Measurements from ENCODE around the gene PTPN14.

Gene PTPN14

DNA sequence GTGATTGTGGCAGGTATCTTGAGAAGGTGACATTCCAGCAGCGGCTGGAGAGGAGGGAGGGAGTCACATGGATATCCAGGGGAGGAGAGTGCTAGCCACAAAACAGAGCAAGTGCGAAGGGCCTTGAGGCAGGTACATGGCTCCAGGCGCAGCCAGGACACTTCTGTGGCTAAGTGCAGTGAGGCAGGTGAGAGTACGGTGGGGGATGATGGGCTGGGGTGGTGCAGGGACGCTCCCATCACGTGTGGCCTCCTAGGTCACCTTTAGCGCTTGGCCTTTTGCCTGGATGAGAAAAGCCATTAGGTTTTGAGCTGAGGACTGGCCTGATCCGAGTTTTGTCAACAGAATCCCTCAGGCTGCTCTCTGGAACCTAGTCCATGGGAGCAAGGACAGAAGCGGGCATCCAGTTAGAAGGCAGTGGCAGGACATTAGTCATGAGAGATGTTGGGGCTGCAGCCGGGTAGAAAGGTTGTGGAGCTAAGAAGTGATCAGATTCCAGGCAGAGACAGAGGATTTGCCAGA lies 238.8 kb downstream of the PTPN14 start:
- Histone ChIP-seq H3K27ac (ENCODE audit: low read depth, low read length) (no peak overlapping the region), H3K27me3 (ENCODE audit: insufficient read depth, low read length) (no peaks in the 10 kb centered on the region), H3K4me3 (ENCODE audit: low read depth, low read length) (no peak overlapping the region), H3K79me2 (ENCODE audit: control insufficient read depth, insufficient read depth, low read length, unreplicated experiment) (no peaks in the 10 kb centered on the region), H3K36me3 (ENCODE audit: insufficient read depth, low read length) (0 out of 2 replicates have a peak, but pooled peaks cover 3% of the 10 kb centered on the region), H2AFZ (ENCODE audit: low read length, unreplicated experiment) (no peak overlapping the region), H3K4me1 (ENCODE audit: control insufficient read depth, insufficient read depth, low read length, unreplicated experiment) (peaks cover 21% of the 10 kb centered on the region)

- no peak overlapping the region for H3K4me3 ChIP-seq (ENCODE audit: low read depth, low read length)
- no peaks in the 10 kb centered on the region for H3K27me3 ChIP-seq (ENCODE audit: insufficient read depth, low read length)
- H2AFZ ChIP-seq (ENCODE audit: low read length, unreplicated experiment): no peak overlapping the region
- H3K36me3 ChIP-seq (ENCODE audit: insufficient read depth, low read length): 0 out of 2 replicates have a peak, but pooled peaks cover 3% of the 10 kb centered on the region
- peaks cover 6% of the 10 kb centered on the region for H3K4me1 ChIP-seq (ENCODE audit: control insufficient read depth, insufficient read depth, low read length, unreplicated experiment)
- H3K79me2 ChIP-seq (ENCODE audit: control insufficient read depth, insufficient read depth, low read length, unreplicated experiment): no peaks in the 10 kb centered on the region
- H3K27ac ChIP-seq (ENCODE audit: low read depth, low read length): no peak overlapping the region
Observed at GRCh38 chr1:214310777-214311690, 240.4 kb downstream of the PTPN14 start.

- Histone ChIP-seq H3K4me1 (ENCODE audit: control insufficient read depth, insufficient read depth, low read length, unreplicated experiment) (peaks cover 6% of the 10 kb centered on the region), H3K79me2 (ENCODE audit: control insufficient read depth, insufficient read depth, low read length, unreplicated experiment) (no peaks in the 10 kb centered on the region), H2AFZ (ENCODE audit: low read length, unreplicated experiment) (no peak overlapping the region), H3K27me3 (ENCODE audit: insufficient read depth, low read length) (no peaks in the 10 kb centered on the region), H3K36me3 (ENCODE audit: insufficient read depth, low read length) (no peaks in the 10 kb centered on the region), H3K4me3 (ENCODE audit: low read depth, low read length) (no peak overlapping the region), H3K27ac (ENCODE audit: low read depth, low read length) (no peak overlapping the region)
Observed at GRCh38 chr1:214310010-214310409, 241.4 kb downstream of the PTPN14 start.

DNA sequence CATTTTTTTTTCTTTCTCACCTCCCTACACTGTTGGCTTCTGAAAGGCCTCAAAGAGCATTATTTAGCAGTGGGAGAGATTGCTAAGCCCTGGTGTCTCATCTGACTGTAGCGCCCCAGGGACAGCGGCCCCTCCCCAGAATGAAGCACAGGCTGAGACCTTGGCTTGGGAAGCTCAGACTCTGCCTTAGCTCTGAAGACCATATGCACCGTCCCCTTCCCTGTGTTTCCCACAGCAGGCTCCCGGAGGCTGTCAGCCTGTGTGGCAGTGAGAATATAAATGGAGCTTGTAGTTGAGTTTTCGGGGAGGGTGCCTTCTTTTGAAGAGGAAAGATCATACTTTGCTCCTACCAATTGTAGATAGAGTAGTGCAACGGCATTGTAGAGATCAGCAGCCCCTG lies 245.1 kb downstream of the PTPN14 start:
- Histone ChIP-seq H3K4me1 (ENCODE audit: control insufficient read depth, insufficient read depth, low read length, unreplicated experiment) (peaks cover 20% of the 10 kb centered on the region), H3K36me3 (ENCODE audit: insufficient read depth, low read length) (no peaks in the 10 kb centered on the region), H3K79me2 (ENCODE audit: control insufficient read depth, insufficient read depth, low read length, unreplicated experiment) (peaks cover 12% of the 10 kb centered on the region), H3K4me3 (ENCODE audit: low read depth, low read length) (no peak overlapping the region), H2AFZ (ENCODE audit: low read length, unreplicated experiment) (no peak overlapping the region), H3K27me3 (ENCODE audit: insufficient read depth, low read length) (no peaks in the 10 kb centered on the region), H3K27ac (ENCODE audit: low read depth, low read length) (no peak overlapping the region)

DNA sequence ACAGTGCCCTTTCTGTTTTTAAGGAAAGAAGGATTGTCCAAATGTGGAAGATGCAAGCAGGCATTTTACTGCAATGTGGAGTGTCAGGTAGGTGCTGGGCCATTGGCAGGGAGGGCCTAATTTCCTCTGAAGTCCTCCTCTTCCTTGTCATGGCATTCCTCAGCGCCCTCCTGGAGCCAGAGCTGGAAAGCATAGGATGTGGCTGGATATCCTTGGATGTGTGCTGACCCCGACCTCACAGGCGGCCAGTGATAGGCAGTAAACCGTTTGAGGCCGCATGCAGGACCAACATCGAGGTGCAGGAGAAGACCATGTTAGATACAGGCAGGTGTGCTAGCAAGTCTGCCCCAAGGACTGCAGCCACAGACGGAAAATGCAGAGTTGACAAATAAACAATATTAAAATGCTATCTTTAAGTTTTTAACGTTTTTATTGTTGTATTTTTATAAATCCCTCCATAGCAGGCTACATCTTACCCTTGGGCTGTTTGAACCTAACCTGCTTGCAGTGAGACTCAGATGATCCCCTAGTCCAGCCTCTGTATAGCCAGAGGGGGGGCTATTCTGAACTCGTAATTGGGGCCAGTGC lies 246.1 kb downstream of the PTPN14 start:
- Histone ChIP-seq H3K4me1 (ENCODE audit: control insufficient read depth, insufficient read depth, low read length, unreplicated experiment) (peaks cover 20% of the 10 kb centered on the region), H3K79me2 (ENCODE audit: control insufficient read depth, insufficient read depth, low read length, unreplicated experiment) (peaks cover 12% of the 10 kb centered on the region), H3K4me3 (ENCODE audit: low read depth, low read length) (no peak overlapping the region), H3K27ac (ENCODE audit: low read depth, low read length) (no peak overlapping the region), H2AFZ (ENCODE audit: low read length, unreplicated experiment) (no peak overlapping the region), H3K27me3 (ENCODE audit: insufficient read depth, low read length) (no peaks in the 10 kb centered on the region), H3K36me3 (ENCODE audit: insufficient read depth, low read length) (no peaks in the 10 kb centered on the region)

- H3K79me2 ChIP-seq (ENCODE audit: control insufficient read depth, insufficient read depth, low read length, unreplicated experiment): peaks cover 14% of the 10 kb centered on the region
- H3K27ac ChIP-seq (ENCODE audit: low read depth, low read length): no peak overlapping the region
- no peaks in the 10 kb centered on the region for H3K36me3 ChIP-seq (ENCODE audit: insufficient read depth, low read length)
- H3K4me1 ChIP-seq (ENCODE audit: control insufficient read depth, insufficient read depth, low read length, unreplicated experiment): peaks cover 14% of the 10 kb centered on the region
- no peak overlapping the region for H2AFZ ChIP-seq (ENCODE audit: low read length, unreplicated experiment)
- H3K27me3 ChIP-seq (ENCODE audit: insufficient read depth, low read length): no peaks in the 10 kb centered on the region
- peak overlapping the region; percentile 48 for H3K4me3 ChIP-seq (ENCODE audit: low read depth, low read length)
Observed at GRCh38 chr1:214303141-214303930, 248.1 kb downstream of the PTPN14 start.

DNA sequence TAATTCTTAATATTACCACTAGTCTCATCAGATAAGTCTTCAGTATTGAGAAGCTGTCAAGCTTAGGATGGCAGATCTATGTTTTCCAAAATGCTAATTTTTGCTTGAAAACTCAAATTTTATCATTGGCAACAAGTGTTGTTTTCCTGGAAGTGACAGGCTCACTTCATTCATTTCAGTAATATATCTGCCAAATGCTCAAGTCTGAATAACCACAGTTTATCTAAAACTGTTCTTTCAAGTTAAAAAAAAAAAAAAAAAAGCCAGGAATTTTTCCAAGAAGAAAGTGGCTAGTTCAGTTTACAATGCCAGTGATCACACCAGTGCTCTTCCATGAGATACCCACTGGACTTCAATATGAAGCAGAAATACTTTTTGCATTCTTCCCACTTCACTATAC lies 249.9 kb downstream of the PTPN14 start:
- H2AFZ ChIP-seq (ENCODE audit: low read length, unreplicated experiment): no peak overlapping the region
- no peaks in the 10 kb centered on the region for H3K36me3 ChIP-seq (ENCODE audit: insufficient read depth, low read length)
- no peak overlapping the region for H3K4me3 ChIP-seq (ENCODE audit: low read depth, low read length)
- H3K79me2 ChIP-seq (ENCODE audit: control insufficient read depth, insufficient read depth, low read length, unreplicated experiment): peaks cover 19% of the 10 kb centered on the region
- H3K27me3 ChIP-seq (ENCODE audit: insufficient read depth, low read length): no peaks in the 10 kb centered on the region
- H3K4me1 ChIP-seq (ENCODE audit: control insufficient read depth, insufficient read depth, low read length, unreplicated experiment): peaks cover 28% of the 10 kb centered on the region
- no peak overlapping the region for H3K27ac ChIP-seq (ENCODE audit: low read depth, low read length)

DNA sequence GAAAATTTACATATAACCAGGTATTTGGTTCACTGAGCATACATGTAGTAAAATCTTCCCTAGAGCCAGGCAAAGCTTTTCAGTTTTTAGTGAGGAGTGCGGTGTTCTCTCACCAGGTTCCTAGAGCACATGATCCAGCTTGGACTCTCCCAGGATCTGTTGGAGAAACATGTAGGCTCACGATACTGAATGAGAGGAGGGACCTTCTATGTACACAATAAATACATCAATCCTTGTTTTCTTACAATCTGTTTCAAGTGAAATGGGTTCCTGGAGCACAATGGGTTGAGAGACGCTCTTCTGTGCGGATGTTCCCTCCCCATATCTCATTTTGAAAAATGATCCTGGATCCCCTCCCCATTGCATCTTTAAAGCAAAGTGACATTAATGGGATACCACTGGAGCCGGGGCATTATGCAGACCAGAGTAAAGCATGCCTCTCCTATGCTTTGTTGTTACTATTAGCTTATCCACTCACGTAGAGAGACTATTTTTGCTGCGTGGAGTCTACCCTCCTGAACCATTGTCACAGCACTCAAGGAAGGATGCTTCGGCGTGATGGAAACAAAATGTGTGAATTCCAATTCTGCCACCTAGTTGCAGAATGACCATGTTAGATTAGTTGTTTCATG lies 251.1 kb downstream of the PTPN14 start:
- Histone ChIP-seq H3K4me3 (ENCODE audit: low read depth, low read length) (no peak overlapping the region), H3K27me3 (ENCODE audit: insufficient read depth, low read length) (no peaks in the 10 kb centered on the region), H3K79me2 (ENCODE audit: control insufficient read depth, insufficient read depth, low read length, unreplicated experiment) (peaks cover 20% of the 10 kb centered on the region), H2AFZ (ENCODE audit: low read length, unreplicated experiment) (no peak overlapping the region), H3K27ac (ENCODE audit: low read depth, low read length) (no peak overlapping the region), H3K4me1 (ENCODE audit: control insufficient read depth, insufficient read depth, low read length, unreplicated experiment) (peaks cover 40% of the 10 kb centered on the region), H3K36me3 (ENCODE audit: insufficient read depth, low read length) (no peaks in the 10 kb centered on the region)

Data from ACC112 (cell line).